ENCODE measurements around the gene POLR3GL. TPM values are rescaled to one million over a fixed set of nuclear protein-coding genes. Genes with fewer than 3 reads are reported as not detected.
A peak's percentile ranks its signal among the peaks of the same experiment; 100 is the strongest.
"Not testable (repeated sequence)": the region's sequence is repeated elsewhere in the genome, so short reads cannot be mapped to it uniquely, and the experiment has no call there.

The POLR3GL gene
- total and polyA plus RNA-seq, 2 experiments from 2014 or later = 3.1 to 9.5 TPM

GRCh38 chr1:145918992-145919939 is 45.2 kb upstream of the POLR3GL start:
- H4K20me1 ChIP-seq (replicated peaks; ENCODE audit: insufficient read depth) = no peaks in the 10 kb centered on the region; the same call in 1 of the 2 replicates
- peak overlapping the region; percentile 92 for H3K4me3 Mint-ChIP-seq
- DNase-seq (ENCODE audit: low spot score) (peak; percentile 60), ATAC-seq (peak; percentile 87)
- H3K36me3 ChIP-seq (ENCODE audit: insufficient read depth) = peaks cover 10% of the 10 kb centered on the region; the same call in 1 of the 2 replicates
- H3K36me3 Mint-ChIP-seq (ENCODE audit: low read depth) = peaks cover 18% of the 10 kb centered on the region
- peaks cover 6% of the 10 kb centered on the region; the same call in 1 of the 2 replicates for H3K4me1 ChIP-seq (ENCODE audit: insufficient read depth)
- no peak overlapping the region for H3K27ac ChIP-seq (ENCODE audit: low read depth)
- TF ChIP-seq REST (IDR thresholded peaks at IDR 0.05; ENCODE audit: unreplicated experiment) (no peak), ZNF331 (CRISPR knock-in tag; IDR thresholded peaks at IDR 0.05; ENCODE audit: low read depth) (no peak), POLR2AphosphoS5 (IDR thresholded peaks at IDR 0.05; ENCODE audit: low read depth) (0 out of 2 replicates have a peak, but pooled peaks have one; percentile 26), JUNB (IDR thresholded peaks at IDR 0.05; ENCODE audit: unreplicated experiment) (no peak), CREB1 (CRISPR knock-in tag; IDR thresholded peaks at IDR 0.05; ENCODE audit: low read depth) (0 out of 2 replicates have a peak, but pooled peaks have one; percentile 2)
- TF ChIP-seq, protein P1, sequence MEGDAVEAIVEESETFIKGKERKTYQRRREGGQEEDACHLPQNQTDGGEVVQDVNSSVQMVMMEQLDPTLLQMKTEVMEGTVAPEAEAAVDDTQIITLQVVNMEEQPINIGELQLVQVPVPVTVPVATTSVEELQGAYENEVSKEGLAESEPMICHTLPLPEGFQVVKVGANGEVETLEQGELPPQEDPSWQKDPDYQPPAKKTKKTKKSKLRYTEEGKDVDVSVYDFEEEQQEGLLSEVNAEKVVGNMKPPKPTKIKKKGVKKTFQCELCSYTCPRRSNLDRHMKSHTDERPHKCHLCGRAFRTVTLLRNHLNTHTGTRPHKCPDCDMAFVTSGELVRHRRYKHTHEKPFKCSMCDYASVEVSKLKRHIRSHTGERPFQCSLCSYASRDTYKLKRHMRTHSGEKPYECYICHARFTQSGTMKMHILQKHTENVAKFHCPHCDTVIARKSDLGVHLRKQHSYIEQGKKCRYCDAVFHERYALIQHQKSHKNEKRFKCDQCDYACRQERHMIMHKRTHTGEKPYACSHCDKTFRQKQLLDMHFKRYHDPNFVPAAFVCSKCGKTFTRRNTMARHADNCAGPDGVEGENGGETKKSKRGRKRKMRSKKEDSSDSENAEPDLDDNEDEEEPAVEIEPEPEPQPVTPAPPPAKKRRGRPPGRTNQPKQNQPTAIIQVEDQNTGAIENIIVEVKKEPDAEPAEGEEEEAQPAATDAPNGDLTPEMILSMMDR (conservative IDR thresholded peaks at IDR 0.05; ENCODE audit: low read depth in 2 of 2) = no peak
- H3K27me3 ChIP-seq (ENCODE audit: insufficient read depth) = peaks cover 8% of the 10 kb centered on the region; the same call in 1 of the 2 replicates
- no peaks in the 10 kb centered on the region; the same call in 1 of the 2 replicates for H3F3A ChIP-seq (replicated peaks; ENCODE audit: low read depth)
- H3K4me1 Mint-ChIP-seq = peaks cover 12% of the 10 kb centered on the region; the same call in 2 of the 3 replicates
- H3K9me3 Mint-ChIP-seq = no peaks in the 10 kb centered on the region
- peak overlapping the region; percentile 99 for H2AFZ ChIP-seq
- H3K9me2 ChIP-seq (ENCODE audit: insufficient read depth) = no peaks in the 10 kb centered on the region
- H3K27ac Mint-ChIP-seq = peak overlapping the region; percentile 72
- peak overlapping the region; percentile 84 for H3K4me3 ChIP-seq
- peak overlapping the region; percentile 99 for H3K4me2 ChIP-seq
- peaks cover 20% of the 10 kb centered on the region for H3K27me3 Mint-ChIP-seq (ENCODE audit: insufficient read depth, low read depth, poor library complexity)
- no peaks in the 10 kb centered on the region for H3K79me2 ChIP-seq (replicated peaks; ENCODE audit: insufficient read depth)

DNA sequence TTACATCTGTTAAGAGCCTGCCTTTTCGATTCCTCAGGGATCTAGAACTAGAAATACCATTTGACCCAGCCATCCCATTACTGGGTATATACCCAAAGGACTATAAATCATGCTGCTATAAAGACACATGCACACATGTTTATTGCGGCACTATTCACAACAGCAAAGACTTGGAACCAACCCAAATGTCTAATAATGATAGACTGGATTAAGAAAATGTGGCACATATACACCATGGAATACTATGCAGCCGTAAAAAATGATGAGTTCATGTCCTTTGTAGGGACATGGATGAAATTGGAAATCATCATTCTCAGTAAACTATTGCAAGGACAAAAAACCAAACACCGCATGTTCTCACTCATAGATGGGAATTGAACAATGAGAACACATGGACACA is 44.2 kb upstream of the POLR3GL start:
- Histone ChIP-seq H3K4me2 (peak overlapping the region; percentile 99), H3K4me3 (peak overlapping the region; percentile 84), H3K36me3 (ENCODE audit: insufficient read depth) (peaks cover 10% of the 10 kb centered on the region; the same call in 1 of the 2 replicates)
- H3K9me3 Mint-ChIP-seq; H4K20me1 ChIP-seq (replicated peaks; ENCODE audit: insufficient read depth); H3K27ac Mint-ChIP-seq; H3K79me2 ChIP-seq (replicated peaks; ENCODE audit: insufficient read depth); H3K27ac ChIP-seq (ENCODE audit: low read depth); H3K9me2 ChIP-seq (ENCODE audit: insufficient read depth); ATAC-seq; H3K4me1 ChIP-seq (ENCODE audit: insufficient read depth); DNase-seq (ENCODE audit: low spot score); H3F3A ChIP-seq (replicated peaks; ENCODE audit: low read depth); H3K27me3 ChIP-seq (ENCODE audit: insufficient read depth); H2AFZ ChIP-seq: not testable (repeated sequence)
- peaks cover 20% of the 10 kb centered on the region for H3K27me3 Mint-ChIP-seq (ENCODE audit: insufficient read depth, low read depth, poor library complexity)
- peak overlapping the region; percentile 92 for H3K4me3 Mint-ChIP-seq
- H3K4me1 Mint-ChIP-seq = peaks cover 12% of the 10 kb centered on the region; the same call in 2 of the 3 replicates
- H3K36me3 Mint-ChIP-seq (ENCODE audit: low read depth) = peaks cover 18% of the 10 kb centered on the region
